CD4-positive, alpha-beta T cell treated with Interleukin-21 for 1 hour (primary cell): ENCODE measurements around the gene GLUD2.
"Not testable (repeated sequence)": the region's sequence is repeated elsewhere in the genome, so short reads cannot be mapped to it uniquely, and the experiment has no call there.

Experiments used
- DNase-seq: peaks from one replicate; pipeline ENCODE4 v3.0.0-alpha.2; 2020

GLUD2 gene

GRCh38 chrX:121047441-121048419, at the start of gene GLUD2:
Gene GLUD2 (plus strand): TSS chrX:121047610. CDS start chrX:121047685, 75 bp downstream.
- DNase-seq = not testable (repeated sequence)

- no peak for DNase-seq
These were observed 48.0 kb upstream of the GLUD2 start for GRCh38 chrX:120999413-120999812.

- DNase-seq = no peak
These were observed 46.8 kb upstream of the GLUD2 start for GRCh38 chrX:121000589-121000988.

- DNase-seq = no peak
These were observed 38.5 kb upstream of the GLUD2 start for GRCh38 chrX:121008920-121009319.

- no peak for DNase-seq
These were observed 37.6 kb upstream of the GLUD2 start for GRCh38 chrX:121009764-121010163.

- DNase-seq = no peak
These were observed 37.2 kb upstream of the GLUD2 start for GRCh38 chrX:121010218-121010617.

- DNase-seq = no peak
These were observed 36.2 kb upstream of the GLUD2 start for GRCh38 chrX:121011254-121011653.

- no peak for DNase-seq
These were observed 33.4 kb upstream of the GLUD2 start for GRCh38 chrX:121013897-121014455.

GRCh38 chrX:121014826-121015225, 32.6 kb upstream of the GLUD2 start:
- no peak for DNase-seq

- DNase-seq = no peak
These were observed 19.0 kb upstream of the GLUD2 start for GRCh38 chrX:121028419-121028818.

- DNase-seq = no peak
These were observed 17.3 kb upstream of the GLUD2 start for GRCh38 chrX:121030083-121030482.

GRCh38 chrX:121032531-121032930, 14.9 kb upstream of the GLUD2 start:
- DNase-seq = no peak

GRCh38 chrX:121036137-121036536, 11.3 kb upstream of the GLUD2 start:
- no peak for DNase-seq

GRCh38 chrX:121036951-121037350, 10.5 kb upstream of the GLUD2 start:
- DNase-seq = no peak

- DNase-seq = no peak
These were observed 3.4 kb downstream of the GLUD2 start for GRCh38 chrX:121050781-121051180.

- no peak for DNase-seq
These were observed 4.7 kb downstream of the GLUD2 start for GRCh38 chrX:121052122-121052521.

GRCh38 chrX:121062289-121062688, 14.9 kb downstream of the GLUD2 start:
- no peak for DNase-seq

GRCh38 chrX:121064579-121064978, 17.2 kb downstream of the GLUD2 start:
- no peak for DNase-seq

GRCh38 chrX:121084247-121084646, 36.8 kb downstream of the GLUD2 start:
- not testable (repeated sequence) for DNase-seq

GRCh38 chrX:121084903-121085611, 37.6 kb downstream of the GLUD2 start:
- no peak for DNase-seq

- DNase-seq = no peak
These were observed 38.2 kb downstream of the GLUD2 start for GRCh38 chrX:121085612-121086010.

GRCh38 chrX:121093011-121093410, 45.6 kb downstream of the GLUD2 start:
- no peak for DNase-seq
